ENCODE measurements around the gene SRR. TPM values are rescaled to one million over a fixed set of nuclear protein-coding genes. Genes with fewer than 3 reads are reported as not detected.
"Not testable (repeated sequence)": the region's sequence is repeated elsewhere in the genome, so short reads cannot be mapped to it uniquely, and the experiment has no call there.

SRR gene, protein sequence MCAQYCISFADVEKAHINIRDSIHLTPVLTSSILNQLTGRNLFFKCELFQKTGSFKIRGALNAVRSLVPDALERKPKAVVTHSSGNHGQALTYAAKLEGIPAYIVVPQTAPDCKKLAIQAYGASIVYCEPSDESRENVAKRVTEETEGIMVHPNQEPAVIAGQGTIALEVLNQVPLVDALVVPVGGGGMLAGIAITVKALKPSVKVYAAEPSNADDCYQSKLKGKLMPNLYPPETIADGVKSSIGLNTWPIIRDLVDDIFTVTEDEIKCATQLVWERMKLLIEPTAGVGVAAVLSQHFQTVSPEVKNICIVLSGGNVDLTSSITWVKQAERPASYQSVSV
- total RNA-seq: 10 to 100 TPM; 19.3 to 19.5 TPM

DNA sequence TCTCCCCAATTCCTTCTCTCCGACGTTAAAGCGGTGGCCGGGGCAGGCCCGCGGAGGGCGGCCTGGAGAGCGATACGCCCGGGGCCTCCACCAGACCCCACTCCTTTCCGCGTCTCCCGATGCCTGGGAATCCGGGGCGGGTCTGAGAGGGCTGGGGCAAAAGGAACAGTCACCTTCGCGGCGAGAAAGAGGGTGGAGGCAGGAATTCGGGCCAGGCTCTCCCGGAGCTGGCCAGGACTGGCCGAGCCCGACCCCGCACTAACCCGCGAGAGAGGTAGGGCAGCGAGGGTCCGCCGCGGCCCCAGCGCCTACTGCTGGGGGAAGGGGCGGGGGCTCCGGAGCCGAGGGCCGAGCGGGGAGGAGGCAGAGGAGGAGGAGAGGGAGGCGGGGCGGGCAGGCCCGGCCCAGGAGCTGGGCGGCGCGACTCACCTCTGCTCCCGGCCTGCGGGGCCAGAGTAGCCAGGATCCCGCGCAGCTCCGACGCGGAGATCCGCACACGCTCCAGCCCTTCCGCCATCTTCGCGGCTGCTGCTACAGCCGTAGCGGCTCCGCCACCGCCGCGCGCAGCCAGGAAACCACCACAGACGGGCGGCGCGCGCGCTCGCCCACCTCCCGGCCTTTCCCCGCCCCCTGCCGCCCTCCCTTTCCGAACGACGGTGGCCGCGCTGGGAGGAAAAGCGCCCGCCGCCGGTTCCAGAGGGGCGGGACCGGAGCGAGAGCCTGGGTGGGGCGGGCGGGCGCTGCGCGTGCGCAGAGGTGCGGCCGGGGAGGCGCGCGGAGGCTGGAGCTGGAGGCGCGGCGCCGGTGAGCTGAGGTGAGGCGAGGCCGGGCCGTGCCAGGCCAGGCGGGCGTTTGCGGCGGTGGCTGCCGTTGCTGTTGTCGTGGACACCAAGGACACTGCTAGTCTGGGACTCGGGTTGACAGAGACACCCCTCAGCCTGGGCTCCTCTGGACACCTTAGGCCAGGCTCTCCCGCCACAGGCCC lies at the start of gene SRR, which contains the start of gene SMG6:
Gene SRR, plus strand, starts transcription at position 747 of the 985 bp plus-strand sequence. CDS start 11,611 bp downstream, outside the sequence.
Gene SMG6, minus strand, starts transcription at position 582 of the 985 bp plus-strand sequence. Its CDS starts 65 bp downstream, at position 517.
- Mint-ChIP-seq H3K4me3 (peak within 1 kb of the TSS; percentile 92), H3K9me3 (no peaks in the 10 kb centered on the region), H3K27ac (peak within 1 kb of the TSS; percentile 73), H3K27me3 (no peaks in the 10 kb centered on the region), H3K4me1 (peaks cover 49% of the 10 kb centered on the region), H3K36me3 (ENCODE audit: low read depth) (peaks cover 28% of the 10 kb centered on the region)
- DNase-seq: peak; percentile 96
- ChIA-PET POLR2A (interaction anchor here (0.6 to 3.3 kb wide), 28 partner anchors 9 to 903 kb away, joined by 3 to 29 read pairs (median 5); partner anchors contain the start of genes HIC1, MNT, RILP and TSR1), CTCF (interaction anchor here (1.0 to 3.2 kb wide), 5 partner anchors 20 to 245 kb away, joined by 3 to 11 read pairs (median 7); partner anchors contain the start of gene TSR1)

DNA sequence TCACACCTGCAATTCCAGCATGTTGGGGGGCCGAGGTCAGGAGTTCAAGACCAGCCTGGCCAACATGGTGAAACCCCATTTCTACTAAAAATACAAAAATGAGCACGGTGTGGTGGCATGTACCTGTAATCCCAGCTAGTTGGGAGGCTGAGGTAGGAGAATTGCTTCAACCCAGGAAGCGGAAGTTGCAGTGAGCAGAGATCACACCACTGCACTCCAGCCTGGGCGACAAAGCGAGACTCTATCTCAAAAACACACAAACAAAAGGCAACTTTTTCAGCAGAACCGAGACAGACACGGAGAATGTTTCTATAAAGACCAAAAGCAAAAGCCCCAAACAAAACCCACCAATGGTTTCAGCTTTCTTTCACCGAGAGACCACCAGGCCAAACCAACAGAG lies 44.9 kb upstream of the SRR start:
- Mint-ChIP-seq H3K4me1 (peaks cover 80% of the 10 kb centered on the region), H3K27ac (peak overlapping the region; percentile 94), H3K4me3 (peak overlapping the region; percentile 67), H3K36me3 (ENCODE audit: low read depth) (peaks cover 63% of the 10 kb centered on the region)
- not testable (repeated sequence) for H3K27me3 Mint-ChIP-seq, H3K9me3 Mint-ChIP-seq, DNase-seq
- ChIA-PET CTCF (interaction anchor here (0.6 to 5.3 kb wide), 10 partner anchors 10 to 437 kb away, joined by 3 to 39 read pairs (median 4); partner anchors contain the start of gene HIC1), POLR2A (interaction anchor here (0.8 to 3.6 kb wide), 10 partner anchors 8 to 542 kb away, joined by 3 to 23 read pairs (median 11); partner anchors contain the start of gene HIC1)

DNA sequence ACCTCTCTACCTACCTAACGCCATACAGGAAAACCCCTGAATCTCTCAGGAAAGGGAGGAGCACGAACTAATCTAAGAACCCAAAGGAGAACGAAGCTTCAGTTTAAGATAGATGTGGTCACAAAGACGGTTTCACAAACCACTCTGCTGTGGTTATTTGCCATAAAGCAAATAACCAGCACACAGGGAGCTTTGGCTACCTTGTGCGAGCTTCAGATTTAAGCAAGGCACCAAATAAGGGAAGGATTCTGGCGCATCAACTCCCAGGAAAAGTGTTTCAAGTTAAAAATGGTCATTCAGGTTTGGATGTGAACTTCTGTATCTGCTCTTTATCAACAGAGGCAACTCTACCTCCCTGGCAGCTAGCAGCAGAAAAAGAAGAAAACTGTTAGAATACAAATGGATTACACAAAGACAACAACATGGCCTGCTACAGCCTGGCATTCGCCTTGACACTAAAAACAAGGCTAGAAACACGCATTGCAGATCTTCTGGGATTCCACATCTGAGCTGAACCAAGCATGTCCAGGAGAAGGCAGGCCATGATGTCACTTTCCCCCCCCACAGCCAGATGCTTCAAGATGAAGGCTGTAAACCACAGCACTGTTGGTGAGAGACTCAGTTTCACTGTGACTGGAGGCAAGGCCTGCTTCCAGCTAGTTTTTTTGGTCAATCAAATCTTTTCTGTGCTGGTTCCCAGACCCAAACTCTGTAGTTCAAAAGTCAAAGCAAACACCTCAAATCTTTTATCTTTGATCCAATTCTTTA lies 43.8 kb upstream of the SRR start:
- peaks cover 62% of the 10 kb centered on the region for H3K36me3 Mint-ChIP-seq (ENCODE audit: low read depth)

DNA sequence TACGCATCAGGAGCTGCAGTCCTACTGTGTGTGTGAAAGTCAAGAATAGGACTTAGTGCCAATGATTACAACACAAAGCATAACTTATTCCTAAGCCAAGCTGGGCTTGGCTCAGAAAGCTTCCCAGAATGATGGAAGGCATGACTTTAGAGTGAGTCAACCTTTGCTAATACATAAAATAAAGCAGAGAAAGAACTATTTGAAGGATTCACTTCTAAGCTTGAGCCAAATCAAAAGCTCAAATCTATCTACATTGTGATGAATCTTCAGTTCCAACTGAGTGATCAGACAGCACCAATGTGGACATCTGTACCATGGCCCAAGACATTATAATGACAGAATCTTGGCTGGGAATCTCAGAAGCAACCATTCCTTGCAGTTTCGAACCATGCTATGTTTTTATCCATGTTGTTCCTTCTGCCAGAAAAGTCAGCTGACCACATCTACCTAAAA lies 41.6 kb upstream of the SRR start:
- Mint-ChIP-seq H3K36me3 (ENCODE audit: low read depth) (peaks cover 58% of the 10 kb centered on the region), H3K27ac (peak overlapping the region; percentile 58), H3K4me1 (peaks cover 94% of the 10 kb centered on the region), H3K27me3 (no peaks in the 10 kb centered on the region), H3K9me3 (no peaks in the 10 kb centered on the region), H3K4me3 (no peak overlapping the region)
- DNase-seq: no peak
- ChIA-PET POLR2A (interaction anchor here (1.9 to 7.8 kb wide), 4 partner anchors 10 to 205 kb away, joined by 8 to 159 read pairs (median 44); partner anchors contain the start of genes HIC1, SMG6 and SRR), CTCF (interaction anchor here (1.1 to 5.3 kb wide), 3 partner anchors 8 to 21 kb away, joined by 5 to 39 read pairs (median 6); no protein-coding TSS in a partner anchor)

More for the DNA sequence above, 43.8 kb upstream of the SRR start:
- peak overlapping the region; percentile 94 for H3K27ac Mint-ChIP-seq
- POLR2A ChIA-PET: interaction anchor here (0.7 to 3.6 kb wide), 19 partner anchors 8 to 579 kb away, joined by 3 to 23 read pairs (median 6); partner anchors contain the start of genes HIC1, SMG6, SRR and TSR1
- peak overlapping the region; percentile 67 for H3K4me3 Mint-ChIP-seq
- CTCF ChIA-PET: interaction anchor here (0.6 to 5.3 kb wide), 11 partner anchors 9 to 592 kb away, joined by 3 to 39 read pairs (median 4); partner anchors contain the start of gene HIC1
- no peaks in the 10 kb centered on the region for H3K27me3 Mint-ChIP-seq
- peaks cover 80% of the 10 kb centered on the region for H3K4me1 Mint-ChIP-seq
- DNase-seq: peak; percentile 85
- no peaks in the 10 kb centered on the region for H3K9me3 Mint-ChIP-seq

DNA sequence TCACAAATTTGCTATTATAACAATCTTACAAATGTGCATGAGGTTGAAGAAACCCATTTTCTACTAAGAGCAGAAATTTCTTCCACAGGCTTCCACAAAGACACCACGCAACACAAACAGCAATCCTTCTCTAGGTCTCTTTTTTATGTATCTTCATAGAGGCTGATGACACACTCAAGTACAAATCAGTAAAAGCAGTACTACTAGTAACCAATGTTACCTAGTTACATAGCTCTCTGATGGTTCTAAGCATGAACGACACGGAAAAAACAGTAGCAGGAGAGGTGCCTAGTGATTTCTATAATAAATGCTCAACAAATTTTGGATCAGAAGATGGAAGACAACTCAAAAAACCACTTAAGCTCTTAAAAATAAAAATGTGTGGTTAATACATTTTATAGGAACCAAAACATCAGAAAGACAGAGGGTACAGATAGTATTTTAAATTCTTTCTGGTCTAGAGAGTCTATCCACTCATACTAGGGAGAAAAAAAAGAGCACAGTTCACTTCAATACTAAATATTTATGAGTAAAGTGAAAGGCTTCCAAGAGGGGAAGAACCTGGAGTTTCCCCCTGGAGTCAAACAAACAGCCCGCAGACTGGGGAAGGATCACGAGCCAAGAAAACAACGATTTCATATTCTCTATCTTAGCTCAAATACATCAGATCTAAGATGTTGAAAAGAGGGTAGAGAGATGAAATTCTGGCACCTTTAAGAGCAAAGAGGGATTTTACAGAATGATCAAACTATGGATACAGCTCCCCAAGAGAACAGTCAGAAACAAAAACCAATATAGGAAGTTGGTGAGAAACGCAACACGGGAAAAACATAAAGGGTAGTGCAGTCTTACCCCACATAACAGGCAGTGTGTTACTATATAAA lies 40.3 kb upstream of the SRR start:
- peaks cover 55% of the 10 kb centered on the region for H3K36me3 Mint-ChIP-seq (ENCODE audit: low read depth)
- peak overlapping the region; percentile 100 for H3K27ac Mint-ChIP-seq
- ChIA-PET CTCF (interaction anchor here (1.2 to 4.5 kb wide), 5 partner anchors 10 to 209 kb away, joined by 3 to 34 read pairs (median 8); partner anchors contain the start of gene HIC1), POLR2A (interaction anchor here (1.5 to 7.8 kb wide), 8 partner anchors 9 to 206 kb away, joined by 6 to 159 read pairs (median 12); partner anchors contain the start of genes HIC1, SGSM2, SMG6 and SRR)
- no peak for DNase-seq
- no peaks in the 10 kb centered on the region for H3K27me3 Mint-ChIP-seq
- H3K4me1 Mint-ChIP-seq: peaks cover 93% of the 10 kb centered on the region
- no peaks in the 10 kb centered on the region for H3K9me3 Mint-ChIP-seq
- H3K4me3 Mint-ChIP-seq: peak overlapping the region; percentile 79

DNA sequence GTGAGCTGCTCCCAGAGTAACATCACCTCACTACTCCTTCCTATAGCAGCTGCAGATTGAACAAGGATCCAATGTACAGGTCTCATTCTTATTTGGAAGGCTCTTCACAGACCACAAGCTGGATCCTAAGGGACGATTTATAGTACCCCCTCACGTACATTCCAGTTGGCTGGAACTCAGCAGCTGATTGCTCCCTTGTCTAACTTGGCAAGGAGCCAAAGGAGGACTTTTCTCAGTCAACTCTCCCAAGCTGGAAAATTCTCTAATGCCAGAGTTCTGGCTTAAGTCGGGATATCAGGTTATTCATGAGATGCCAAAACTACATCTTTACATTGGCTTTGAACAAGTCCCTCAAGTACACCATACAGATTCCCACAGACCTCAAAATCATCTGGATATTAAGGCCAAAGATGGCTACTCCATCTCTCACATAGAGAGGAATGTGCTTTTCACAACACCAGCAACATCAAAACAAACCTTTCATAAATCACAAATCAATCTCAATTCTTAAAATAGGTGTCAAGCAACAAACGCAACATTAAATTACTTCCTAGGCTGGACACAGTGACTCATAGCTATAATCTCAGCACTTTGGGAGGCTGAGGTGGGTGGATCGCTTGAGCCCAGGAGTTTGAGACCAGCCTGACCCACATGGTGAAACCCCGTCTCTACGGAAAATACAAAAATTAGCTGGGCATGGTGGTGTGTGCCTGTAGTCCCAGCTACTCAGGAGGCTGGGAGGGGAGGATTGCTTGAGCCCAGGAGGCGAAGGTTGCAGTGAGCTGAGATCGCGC lies 39.5 kb upstream of the SRR start:
- peak overlapping the region; percentile 100 for H3K27ac Mint-ChIP-seq
- peaks cover 85% of the 10 kb centered on the region for H3K4me1 Mint-ChIP-seq
- CTCF ChIA-PET: interaction anchor here (0.7 to 4.5 kb wide), 6 partner anchors 11 to 211 kb away, joined by 3 to 34 read pairs (median 6); partner anchors contain the start of gene HIC1
- peak overlapping the region; percentile 79 for H3K4me3 Mint-ChIP-seq
- peaks cover 55% of the 10 kb centered on the region for H3K36me3 Mint-ChIP-seq (ENCODE audit: low read depth)
- POLR2A ChIA-PET: interaction anchor here (0.8 to 7.8 kb wide), 13 partner anchors 8 to 207 kb away, joined by 3 to 159 read pairs (median 8); partner anchors contain the start of genes HIC1, SGSM2, SMG6 and SRR
- H3K27me3 Mint-ChIP-seq: no peaks in the 10 kb centered on the region
- no peak for DNase-seq
- H3K9me3 Mint-ChIP-seq: no peaks in the 10 kb centered on the region

DNA sequence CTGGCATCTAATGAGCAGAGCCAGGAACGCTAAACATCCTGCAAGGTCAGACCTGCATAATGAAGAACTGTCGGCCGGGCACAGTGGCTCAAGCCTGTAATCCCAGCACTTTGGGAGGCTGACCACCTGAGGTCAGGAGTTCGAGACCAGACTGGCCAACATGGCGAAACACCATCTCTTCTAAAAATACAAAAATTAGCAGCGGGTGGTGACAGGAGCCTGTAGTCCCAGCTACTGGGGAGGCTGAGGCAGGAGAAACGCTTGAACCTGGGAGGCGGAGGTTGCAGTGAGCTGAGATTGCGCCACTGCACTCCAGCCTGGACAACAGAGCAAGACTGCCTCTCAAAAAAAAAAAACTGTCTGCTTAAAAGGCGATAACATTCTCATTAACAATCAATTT lies 38.6 kb upstream of the SRR start:
- Mint-ChIP-seq H3K4me3 (peak overlapping the region; percentile 79), H3K36me3 (ENCODE audit: low read depth) (peaks cover 56% of the 10 kb centered on the region), H3K4me1 (peaks cover 84% of the 10 kb centered on the region), H3K27ac (peak overlapping the region; percentile 100)
- not testable (repeated sequence) for DNase-seq, H3K9me3 Mint-ChIP-seq, H3K27me3 Mint-ChIP-seq
- ChIA-PET POLR2A (interaction anchor here (0.6 to 7.8 kb wide), 15 partner anchors 10 to 548 kb away, joined by 3 to 159 read pairs (median 10); partner anchors contain the start of genes HIC1, SGSM2, SMG6 and SRR), CTCF (interaction anchor here (0.7 to 4.5 kb wide), 5 partner anchors 12 to 212 kb away, joined by 3 to 34 read pairs (median 8); no protein-coding TSS in a partner anchor)

DNA sequence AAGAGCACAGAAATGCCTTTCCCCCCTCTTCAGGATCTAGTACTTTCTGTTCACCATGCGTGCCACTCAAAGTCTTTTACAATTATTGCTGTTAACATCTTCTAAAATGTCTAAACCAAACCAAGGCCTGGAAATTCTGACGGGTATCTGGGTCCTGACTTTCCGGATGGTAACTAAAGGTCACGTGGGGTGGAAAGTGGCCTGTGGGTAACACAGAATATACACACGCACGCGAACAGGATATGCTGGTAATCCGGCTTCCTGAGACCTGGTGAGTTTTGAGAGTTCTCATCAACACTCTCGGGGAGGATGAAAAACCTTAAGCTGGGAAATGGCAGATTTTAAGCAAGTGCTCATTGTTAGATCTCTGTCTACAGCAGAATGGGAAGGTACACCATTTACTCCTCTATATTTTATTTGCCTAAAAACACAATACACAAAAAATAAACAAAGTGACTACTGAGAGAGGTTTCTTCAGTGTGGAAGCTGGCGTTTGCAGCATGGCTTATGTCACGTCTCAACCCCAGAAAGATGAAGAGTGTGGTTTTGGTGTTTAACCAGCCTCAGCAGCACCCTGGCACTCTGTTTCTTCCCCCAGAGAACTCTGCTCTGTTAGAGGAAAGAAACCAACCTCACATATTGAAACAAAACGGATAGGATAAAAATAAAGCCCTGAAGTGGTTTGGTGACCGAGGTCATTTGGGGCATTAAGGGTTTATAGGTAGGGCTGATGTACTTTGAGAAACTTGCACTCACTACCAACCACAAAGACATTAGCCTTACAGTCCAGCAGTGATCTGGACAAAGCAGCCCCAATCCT lies 37.5 kb upstream of the SRR start:
- peak overlapping the region; percentile 100 for H3K27ac Mint-ChIP-seq
- DNase-seq: peak; percentile 94
- POLR2A ChIA-PET: interaction anchor here (0.6 to 7.8 kb wide), 21 partner anchors 8 to 549 kb away, joined by 3 to 159 read pairs (median 6); partner anchors contain the start of genes HIC1, SMG6, SRR and TSR1
- peaks cover 55% of the 10 kb centered on the region for H3K36me3 Mint-ChIP-seq (ENCODE audit: low read depth)
- peak overlapping the region; percentile 79 for H3K4me3 Mint-ChIP-seq
- CTCF ChIA-PET: interaction anchor here (0.5 to 4.5 kb wide), 10 partner anchors 13 to 1531 kb away, joined by 3 to 34 read pairs (median 4); no protein-coding TSS in a partner anchor
- H3K9me3 Mint-ChIP-seq: no peaks in the 10 kb centered on the region
- H3K4me1 Mint-ChIP-seq: peaks cover 80% of the 10 kb centered on the region
- no peaks in the 10 kb centered on the region for H3K27me3 Mint-ChIP-seq

DNA sequence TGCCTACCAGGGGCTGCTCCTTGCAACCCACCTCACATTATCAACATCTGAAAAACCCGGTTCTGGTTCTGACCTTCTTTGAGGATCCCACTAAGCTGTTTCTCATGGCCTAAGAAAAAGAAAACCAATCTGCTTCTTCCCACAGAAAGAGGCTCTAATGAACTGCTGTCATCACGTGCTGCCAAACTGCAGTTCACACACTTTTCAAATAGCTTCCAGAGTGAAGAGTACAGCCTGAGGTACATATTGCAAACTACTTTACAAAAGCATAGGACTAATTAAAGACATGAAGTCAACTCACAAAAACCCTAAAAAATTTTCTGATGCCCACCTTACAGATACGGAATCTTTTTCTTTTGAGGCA lies 36.9 kb upstream of the SRR start:
- H3K4me3 Mint-ChIP-seq: peak overlapping the region; percentile 79
- no peaks in the 10 kb centered on the region for H3K9me3 Mint-ChIP-seq
- peak overlapping the region; percentile 100 for H3K27ac Mint-ChIP-seq
- CTCF ChIA-PET: interaction anchor here (0.5 to 4.5 kb wide), 11 partner anchors 14 to 214 kb away, joined by 3 to 34 read pairs (median 5); no protein-coding TSS in a partner anchor
- H3K4me1 Mint-ChIP-seq: peaks cover 77% of the 10 kb centered on the region
- no peaks in the 10 kb centered on the region for H3K27me3 Mint-ChIP-seq
- POLR2A ChIA-PET: interaction anchor here (0.6 to 7.8 kb wide), 19 partner anchors 8 to 550 kb away, joined by 3 to 159 read pairs (median 6); partner anchors contain the start of genes HIC1, SMG6, SRR and TSR1
- DNase-seq: no peak
- peaks cover 50% of the 10 kb centered on the region for H3K36me3 Mint-ChIP-seq (ENCODE audit: low read depth)

Measured in activated CD4-positive, alpha-beta memory T cell treated with anti-CD3 and anti-CD28 coated beads, Interleukin-2, amount 10 ng/mL, durations not matched to agents 7 days and 5 days (primary cell).